ENCODE data around the gene BDH1. TPM values are rescaled to one million over a fixed set of nuclear protein-coding genes. Genes with fewer than 3 reads are reported as not detected.

BDH1 gene
- total and polyA plus RNA-seq, 2 of the 13 experiments (the other 11 are each of a cell fraction or from before 2014, with no cell fraction given), result 21.2 to 71.9 TPM

GRCh38 chr3:197590313-197590962 is 34.7 kb upstream of the BDH1 start (continued):
- TF ChIP-seq HOMEZ (CRISPR knock-in tag; IDR thresholded peaks at IDR 0.05; ENCODE audit: low read depth), result peak; percentile 65; the same call in 1 of the 2 replicates
- peak; percentile 89 for TF ChIP-seq ZFP36L1 (CRISPR knock-in tag; IDR thresholded peaks at IDR 0.05)
- no peak for TF ChIP-seq SP2 (CRISPR knock-in tag; IDR thresholded peaks at IDR 0.05)
- TF ChIP-seq SP1 (IDR thresholded peaks at IDR 0.05), result no peak
- TF ChIP-seq SP1 (CRISPR knock-in tag; IDR thresholded peaks at IDR 0.05), result no peak
- TF ChIP-seq ZNF674 (CRISPR knock-in tag; IDR thresholded peaks at IDR 0.05; ENCODE audit: low read depth), result no peak
- TF ChIP-seq SPEN (CRISPR knock-in tag; IDR thresholded peaks at IDR 0.05; ENCODE audit: low read depth), result peak; percentile 61; the same call in 1 of the 2 replicates
- peak; percentile 67; the same call in 1 of the 2 replicates for TF ChIP-seq ZNF274 (CRISPR knock-in tag; IDR thresholded peaks at IDR 0.05)
- peak; percentile 40 for TF ChIP-seq BCL3 (CRISPR knock-in tag; IDR thresholded peaks at IDR 0.05)
- TF ChIP-seq NR2F6 (IDR thresholded peaks at IDR 0.05), result peak; percentile 88
- TF ChIP-seq NR2F6 (CRISPR knock-in tag; IDR thresholded peaks at IDR 0.05), result peak; percentile 92
- TF ChIP-seq ZNF260 (CRISPR knock-in tag; IDR thresholded peaks at IDR 0.05; ENCODE audit: borderline replicate concordance, low read depth), result no peak
- TF ChIP-seq AKAP8 (CRISPR knock-in tag; IDR thresholded peaks at IDR 0.05), result no peak; the same call in 1 of the 2 replicates
- peak; percentile 62 for TF ChIP-seq ZNF556 (CRISPR knock-in tag; IDR thresholded peaks at IDR 0.05; ENCODE audit: borderline replicate concordance)
- TF ChIP-seq ZNF782 (CRISPR knock-in tag; IDR thresholded peaks at IDR 0.05; ENCODE audit: borderline replicate concordance), result peak; percentile 53; the same call in 1 of the 2 replicates
- TF ChIP-seq CHD2 (IDR thresholded peaks at IDR 0.05; ENCODE audit: low read depth, low read length), result no peak
- TF ChIP-seq ZSCAN5A (CRISPR knock-in tag; IDR thresholded peaks at IDR 0.05; ENCODE audit: borderline replicate concordance), result peak; percentile 25; the same call in 1 of the 2 replicates
- no peak for TF ChIP-seq TRAFD1 (CRISPR knock-in tag; IDR thresholded peaks at IDR 0.05; ENCODE audit: borderline replicate concordance)
- peak; percentile 61 for TF ChIP-seq CSRNP1 (CRISPR knock-in tag; IDR thresholded peaks at IDR 0.05)
- TF ChIP-seq TFAP4 (IDR thresholded peaks at IDR 0.05; ENCODE audit: borderline replicate concordance, low read depth), result peak; percentile 84
- 0 out of 2 replicates have a peak, but pooled peaks have one; percentile 15 for TF ChIP-seq ZNF33A (CRISPR knock-in tag; IDR thresholded peaks at IDR 0.05; ENCODE audit: borderline replicate concordance)
